Ovary (tissue), 3 donors: ENCODE results near the gene HOXC12.

Experiments used
- POLR2A ChIP-seq: fragments of 450-650 bp; IDR thresholded peaks from one replicate; pipeline ENCODE4 v1.6.1; 2017; ENCODE audit warnings: antibody characterized with exemption, mild to moderate bottlenecking, moderate library complexity
- TF ChIP-seq, protein P1 (sequence below), 3 donors: fragments of 450-650 bp in 2 of 3; fragments of 200-600 bp in 1 of 3; IDR thresholded peaks; one replicate each; pipeline versions ENCODE4 v1.5.1 to v1.8.0; 2016 to 2022; ENCODE audit warnings: antibody characterized with exemption in 3 of 3, mild to moderate bottlenecking in 1 of 3
- donor health status: DM: no; HTN: no; CAD: no.

GRCh38 chr12:54004841-54005530 lies 50.3 kb downstream of the HOXC12 start:
- TF ChIP-seq, protein P1, sequence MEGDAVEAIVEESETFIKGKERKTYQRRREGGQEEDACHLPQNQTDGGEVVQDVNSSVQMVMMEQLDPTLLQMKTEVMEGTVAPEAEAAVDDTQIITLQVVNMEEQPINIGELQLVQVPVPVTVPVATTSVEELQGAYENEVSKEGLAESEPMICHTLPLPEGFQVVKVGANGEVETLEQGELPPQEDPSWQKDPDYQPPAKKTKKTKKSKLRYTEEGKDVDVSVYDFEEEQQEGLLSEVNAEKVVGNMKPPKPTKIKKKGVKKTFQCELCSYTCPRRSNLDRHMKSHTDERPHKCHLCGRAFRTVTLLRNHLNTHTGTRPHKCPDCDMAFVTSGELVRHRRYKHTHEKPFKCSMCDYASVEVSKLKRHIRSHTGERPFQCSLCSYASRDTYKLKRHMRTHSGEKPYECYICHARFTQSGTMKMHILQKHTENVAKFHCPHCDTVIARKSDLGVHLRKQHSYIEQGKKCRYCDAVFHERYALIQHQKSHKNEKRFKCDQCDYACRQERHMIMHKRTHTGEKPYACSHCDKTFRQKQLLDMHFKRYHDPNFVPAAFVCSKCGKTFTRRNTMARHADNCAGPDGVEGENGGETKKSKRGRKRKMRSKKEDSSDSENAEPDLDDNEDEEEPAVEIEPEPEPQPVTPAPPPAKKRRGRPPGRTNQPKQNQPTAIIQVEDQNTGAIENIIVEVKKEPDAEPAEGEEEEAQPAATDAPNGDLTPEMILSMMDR (IDR thresholded peaks at IDR 0.05), result no peak
- TF ChIP-seq POLR2A, result no peak
